Sigmoid colon (tissue), 4 donors: ENCODE measurements around the gene SPPL3.

ENCODE experiments used
- EP300 ChIP-seq, 4 donors: sonication (generic); formaldehyde crosslinking; IDR thresholded peaks; one replicate each; pipeline ENCODE4 v1.6.1; 2017; ENCODE audit warnings: antibody characterized with exemption in 4 of 4
- POLR2A ChIP-seq, 2 donors: fragments of 450-650 bp; IDR thresholded peaks; one replicate each; pipeline ENCODE4 v1.6.1; 2016; ENCODE audit warnings: antibody characterized with exemption in 2 of 2, mild to moderate bottlenecking in 2 of 2, moderate library complexity in 2 of 2
- POLR2AphosphoS5 ChIP-seq, 4 donors: sonication (generic); formaldehyde crosslinking; IDR thresholded peaks; one replicate each; pipeline ENCODE4 v1.6.1; 2017; ENCODE audit warnings: antibody characterized with exemption in 4 of 4
- TF ChIP-seq, protein P1 (sequence below), 4 experiments: fragments of 450-650 bp in 3 of 4; fragments of 200-600 bp in 1 of 4; IDR thresholded peaks; one replicate each; pipeline ENCODE4 v1.5.1; 2016 to 2019; ENCODE audit warnings: antibody characterized with exemption in 4 of 4, mild to moderate bottlenecking in 3 of 4, moderate library complexity in 2 of 4

DNA sequence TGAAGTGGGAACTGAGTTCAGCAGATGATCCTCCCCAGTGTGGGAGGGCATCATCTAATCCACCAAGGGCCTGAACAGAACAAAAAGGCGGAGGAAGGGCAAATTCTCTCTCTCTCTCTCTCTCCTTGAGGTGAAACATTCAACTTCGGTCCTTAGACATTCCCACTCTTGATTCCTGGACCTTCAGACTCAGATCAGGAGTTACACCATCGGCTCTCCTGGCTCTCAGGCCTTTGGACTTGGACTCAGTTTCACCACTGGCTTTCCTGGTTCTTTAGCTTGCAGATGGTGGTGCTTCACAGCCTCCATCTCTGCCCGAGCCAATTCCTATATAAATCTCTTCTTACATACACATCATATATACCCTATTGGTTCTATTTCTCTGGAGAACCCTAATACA lies 73.2 kb downstream of the SPPL3 start:
- TF ChIP-seq, protein P1, sequence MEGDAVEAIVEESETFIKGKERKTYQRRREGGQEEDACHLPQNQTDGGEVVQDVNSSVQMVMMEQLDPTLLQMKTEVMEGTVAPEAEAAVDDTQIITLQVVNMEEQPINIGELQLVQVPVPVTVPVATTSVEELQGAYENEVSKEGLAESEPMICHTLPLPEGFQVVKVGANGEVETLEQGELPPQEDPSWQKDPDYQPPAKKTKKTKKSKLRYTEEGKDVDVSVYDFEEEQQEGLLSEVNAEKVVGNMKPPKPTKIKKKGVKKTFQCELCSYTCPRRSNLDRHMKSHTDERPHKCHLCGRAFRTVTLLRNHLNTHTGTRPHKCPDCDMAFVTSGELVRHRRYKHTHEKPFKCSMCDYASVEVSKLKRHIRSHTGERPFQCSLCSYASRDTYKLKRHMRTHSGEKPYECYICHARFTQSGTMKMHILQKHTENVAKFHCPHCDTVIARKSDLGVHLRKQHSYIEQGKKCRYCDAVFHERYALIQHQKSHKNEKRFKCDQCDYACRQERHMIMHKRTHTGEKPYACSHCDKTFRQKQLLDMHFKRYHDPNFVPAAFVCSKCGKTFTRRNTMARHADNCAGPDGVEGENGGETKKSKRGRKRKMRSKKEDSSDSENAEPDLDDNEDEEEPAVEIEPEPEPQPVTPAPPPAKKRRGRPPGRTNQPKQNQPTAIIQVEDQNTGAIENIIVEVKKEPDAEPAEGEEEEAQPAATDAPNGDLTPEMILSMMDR (IDR thresholded peaks at IDR 0.05): no peak
- no peak for TF ChIP-seq EP300 (IDR thresholded peaks at IDR 0.05)
- no peak for TF ChIP-seq POLR2AphosphoS5 (IDR thresholded peaks at IDR 0.05)
- TF ChIP-seq POLR2A (IDR thresholded peaks at IDR 0.05): no peak
